Measurements from ENCODE around the gene SCIN.
A peak's percentile ranks its signal among the peaks of the same experiment; 100 is the strongest.
"Not testable (repeated sequence)": the region's sequence is repeated elsewhere in the genome, so short reads cannot be mapped to it uniquely, and the experiment has no call there.

Gene SCIN

DNA sequence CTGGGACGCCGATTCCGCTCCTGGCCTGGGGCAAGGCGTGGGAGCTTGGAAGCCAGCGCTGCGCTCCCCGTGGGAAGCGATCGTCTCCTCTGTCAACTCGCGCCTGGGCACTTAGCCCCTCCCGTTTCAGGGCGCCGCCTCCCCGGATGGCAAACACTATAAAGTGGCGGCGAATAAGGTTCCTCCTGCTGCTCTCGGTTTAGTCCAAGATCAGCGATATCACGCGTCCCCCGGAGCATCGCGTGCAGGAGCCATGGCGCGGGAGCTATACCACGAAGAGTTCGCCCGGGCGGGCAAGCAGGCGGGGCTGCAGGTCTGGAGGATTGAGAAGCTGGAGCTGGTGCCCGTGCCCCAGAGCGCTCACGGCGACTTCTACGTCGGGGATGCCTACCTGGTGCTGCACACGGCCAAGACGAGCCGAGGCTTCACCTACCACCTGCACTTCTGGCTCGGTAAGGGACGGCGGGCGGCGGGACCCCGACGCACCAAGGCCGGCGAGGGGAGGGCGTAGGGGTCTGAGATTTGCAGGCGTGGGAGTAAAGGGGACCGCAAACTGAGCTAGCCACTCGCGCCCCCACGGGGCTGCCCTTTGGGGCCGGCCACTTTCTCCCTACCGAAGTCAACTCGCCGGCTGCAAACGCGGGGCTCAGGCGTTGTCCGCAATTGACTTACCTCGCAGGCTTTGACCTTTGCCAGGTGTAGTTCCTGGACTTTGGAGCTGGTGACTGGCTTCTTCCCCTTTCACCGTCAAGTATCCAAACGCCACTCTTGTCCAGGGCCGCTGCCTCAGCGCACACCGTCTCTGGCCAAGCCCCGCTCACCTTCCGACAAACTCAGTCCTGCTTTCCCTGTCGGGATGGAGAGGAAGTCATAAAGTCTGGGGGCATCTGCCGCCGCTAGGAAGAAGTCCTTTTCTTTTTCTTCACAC is at the start of gene SCIN:
SCIN (plus strand) TSS at position 187 of the 928 bp plus-strand sequence; CDS start at position 254, 67 bp downstream.
- peak; percentile 10 for DNase-seq (ENCODE audit: low read depth)
- TF ChIP-seq, protein P1, sequence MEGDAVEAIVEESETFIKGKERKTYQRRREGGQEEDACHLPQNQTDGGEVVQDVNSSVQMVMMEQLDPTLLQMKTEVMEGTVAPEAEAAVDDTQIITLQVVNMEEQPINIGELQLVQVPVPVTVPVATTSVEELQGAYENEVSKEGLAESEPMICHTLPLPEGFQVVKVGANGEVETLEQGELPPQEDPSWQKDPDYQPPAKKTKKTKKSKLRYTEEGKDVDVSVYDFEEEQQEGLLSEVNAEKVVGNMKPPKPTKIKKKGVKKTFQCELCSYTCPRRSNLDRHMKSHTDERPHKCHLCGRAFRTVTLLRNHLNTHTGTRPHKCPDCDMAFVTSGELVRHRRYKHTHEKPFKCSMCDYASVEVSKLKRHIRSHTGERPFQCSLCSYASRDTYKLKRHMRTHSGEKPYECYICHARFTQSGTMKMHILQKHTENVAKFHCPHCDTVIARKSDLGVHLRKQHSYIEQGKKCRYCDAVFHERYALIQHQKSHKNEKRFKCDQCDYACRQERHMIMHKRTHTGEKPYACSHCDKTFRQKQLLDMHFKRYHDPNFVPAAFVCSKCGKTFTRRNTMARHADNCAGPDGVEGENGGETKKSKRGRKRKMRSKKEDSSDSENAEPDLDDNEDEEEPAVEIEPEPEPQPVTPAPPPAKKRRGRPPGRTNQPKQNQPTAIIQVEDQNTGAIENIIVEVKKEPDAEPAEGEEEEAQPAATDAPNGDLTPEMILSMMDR (conservative IDR thresholded peaks at IDR 0.05; ENCODE audit: control insufficient read depth, insufficient read depth, low read depth, low read length): no peak
- H3K4me3 ChIP-seq (ENCODE audit: control insufficient read depth, low read depth, low read length): peak within 1 kb of the TSS; percentile 37

DNA sequence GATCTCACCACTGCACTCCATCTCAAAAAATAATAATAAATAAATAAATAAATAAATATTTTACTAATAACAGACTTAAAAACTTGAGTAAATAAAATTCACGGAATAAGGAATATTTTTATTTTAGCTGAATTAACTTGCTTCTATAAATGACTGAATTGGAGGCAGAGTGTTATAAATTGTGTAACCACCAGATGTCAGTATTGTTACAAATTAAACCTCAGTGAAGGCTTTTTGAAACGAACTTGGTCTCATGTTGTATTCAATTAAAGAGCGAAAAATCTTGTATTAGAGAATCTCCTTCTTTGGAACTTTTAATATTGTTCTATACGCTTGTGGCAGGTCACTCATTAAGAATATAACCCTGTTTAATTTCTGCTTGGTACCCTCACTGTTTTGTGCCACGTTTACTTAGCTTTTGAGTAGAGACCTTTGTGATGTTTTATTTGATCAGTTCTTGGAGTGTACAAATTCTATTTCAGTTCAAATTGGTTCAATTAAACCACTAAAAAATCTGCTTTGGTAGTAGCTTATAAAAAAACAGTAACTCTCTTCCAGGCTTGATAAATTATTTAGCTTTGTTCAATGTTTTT is 45.6 kb upstream of the SCIN start:
- peak; percentile 72 for DNase-seq (ENCODE audit: low read depth)
- TF ChIP-seq, protein P1 (conservative IDR thresholded peaks at IDR 0.05; ENCODE audit: control insufficient read depth, insufficient read depth, low read depth, low read length): peak; percentile 52
- H3K4me3 ChIP-seq (ENCODE audit: control insufficient read depth, low read depth, low read length): no peak overlapping the region

DNA sequence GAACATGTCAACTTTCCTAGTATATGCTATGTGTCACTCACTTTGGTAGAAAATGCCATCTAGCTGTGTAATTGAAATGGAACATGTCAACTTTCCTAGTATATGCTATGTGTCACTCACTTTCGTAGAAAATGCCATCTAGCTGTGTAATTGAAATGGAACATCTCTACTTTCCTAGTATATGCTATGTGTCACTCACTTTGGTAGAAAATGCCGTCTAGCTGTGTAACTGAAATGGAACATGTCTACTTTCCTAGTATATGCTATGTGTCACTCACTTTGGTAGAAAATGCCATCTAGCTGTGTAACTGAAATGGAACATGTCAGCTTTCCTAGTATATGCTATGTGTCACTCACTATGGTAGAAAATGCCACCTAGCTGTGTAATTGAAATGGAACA is 43.8 kb upstream of the SCIN start:
- DNase-seq (ENCODE audit: low read depth); H3K4me3 ChIP-seq (ENCODE audit: control insufficient read depth, low read depth, low read length): not testable (repeated sequence)

DNA sequence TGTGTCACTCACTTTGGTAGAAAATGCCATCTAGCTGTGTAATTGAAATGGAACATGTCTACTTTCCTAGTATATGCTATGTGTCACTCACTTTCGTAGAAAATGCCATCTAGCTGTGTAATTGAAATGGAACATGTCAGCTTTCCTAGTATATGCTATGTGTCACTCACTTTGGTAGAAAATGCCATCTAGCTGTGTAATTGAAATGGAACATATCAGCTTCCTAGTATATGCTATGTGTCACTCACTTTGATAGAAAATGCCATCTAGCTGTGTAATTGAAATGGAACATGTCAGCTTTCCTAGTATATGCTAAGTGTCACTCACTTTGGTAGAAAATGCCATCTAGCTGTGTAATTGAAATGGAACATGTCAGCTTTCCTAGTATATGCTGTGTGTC is 42.9 kb upstream of the SCIN start:
- not testable (repeated sequence) for H3K4me3 ChIP-seq (ENCODE audit: control insufficient read depth, low read depth, low read length); DNase-seq (ENCODE audit: low read depth)

DNA sequence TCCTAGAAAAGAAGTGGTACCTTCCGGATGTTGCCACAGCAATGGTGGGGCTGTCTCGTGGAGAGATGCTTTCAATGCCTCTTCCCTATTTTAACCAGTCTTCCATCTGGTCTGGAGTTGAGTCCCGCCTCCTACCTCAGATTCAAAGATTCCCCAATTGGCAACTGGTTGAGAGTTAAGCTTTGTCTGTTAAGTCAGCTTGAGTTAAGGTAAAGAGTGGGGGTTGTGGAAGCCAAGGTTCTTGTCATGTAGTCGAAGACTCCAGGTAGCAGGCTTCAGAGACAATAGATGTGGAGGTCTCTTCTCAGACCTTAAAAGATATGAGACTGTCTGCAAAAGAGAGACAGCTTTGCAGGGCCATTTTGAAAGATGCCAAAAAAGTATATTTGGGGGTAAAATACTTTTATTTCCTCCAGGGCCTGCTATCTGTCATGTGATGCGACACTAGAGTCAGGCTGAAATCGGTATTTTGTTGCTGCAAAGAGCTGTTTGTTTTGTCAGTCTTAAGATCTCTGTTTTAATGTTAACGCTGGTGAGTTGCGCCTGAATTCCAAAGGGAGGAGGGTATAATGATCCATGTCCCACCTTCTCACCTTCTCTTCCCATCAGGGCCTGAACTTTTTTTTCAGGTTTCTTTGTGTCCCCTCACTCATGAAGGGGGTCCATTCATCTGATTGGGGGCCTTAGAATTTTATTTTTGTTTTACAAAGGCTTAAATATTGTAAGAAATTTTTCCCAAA is 40.4 kb upstream of the SCIN start:
- DNase-seq (ENCODE audit: low read depth): no peak
- H3K4me3 ChIP-seq (ENCODE audit: control insufficient read depth, low read depth, low read length): no peak overlapping the region
- TF ChIP-seq, protein P1 (conservative IDR thresholded peaks at IDR 0.05; ENCODE audit: control insufficient read depth, insufficient read depth, low read depth, low read length): no peak

DNA sequence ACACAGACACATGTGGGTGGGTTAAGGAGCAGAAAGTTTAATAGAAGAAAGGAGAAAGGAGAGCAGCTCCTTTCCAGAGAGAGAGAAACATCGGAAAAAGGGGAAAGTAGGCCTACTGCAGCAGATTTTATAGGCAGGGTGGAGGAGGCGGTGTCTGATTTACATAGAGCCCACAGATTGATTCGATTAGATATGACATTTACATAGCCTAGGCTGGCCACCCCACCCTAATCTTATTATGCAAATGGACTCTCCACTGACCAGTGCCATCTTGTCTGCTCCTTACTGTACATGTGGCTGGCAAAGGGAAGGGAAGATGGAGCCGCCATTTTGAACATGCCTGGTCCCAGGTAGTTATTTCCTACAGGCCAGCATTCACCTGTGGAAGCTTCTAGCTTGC is 38.7 kb upstream of the SCIN start:
- no peak overlapping the region for H3K4me3 ChIP-seq (ENCODE audit: control insufficient read depth, low read depth, low read length)
- TF ChIP-seq, protein P1 (conservative IDR thresholded peaks at IDR 0.05; ENCODE audit: control insufficient read depth, insufficient read depth, low read depth, low read length): no peak
- no peak for DNase-seq (ENCODE audit: low read depth)

DNA sequence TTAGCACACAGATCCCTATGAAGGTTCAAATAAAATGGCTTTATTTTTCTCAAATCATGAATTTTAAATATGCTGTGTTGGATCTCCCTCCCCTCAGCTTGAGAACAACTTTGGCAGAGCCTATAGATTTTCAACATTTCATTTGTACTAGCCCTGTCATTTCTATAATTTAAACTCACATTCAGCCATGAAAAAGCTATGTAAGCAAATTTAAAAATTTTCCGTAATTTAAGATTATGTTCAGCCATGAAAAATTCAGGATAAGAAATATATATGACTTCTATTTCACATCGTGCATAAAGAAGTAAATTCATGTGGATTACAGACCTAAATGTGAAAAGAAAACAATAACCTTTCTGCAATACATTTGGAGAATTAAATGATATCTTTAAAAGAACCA is 36.5 kb upstream of the SCIN start:
- no peak for DNase-seq (ENCODE audit: low read depth)
- TF ChIP-seq, protein P1 (conservative IDR thresholded peaks at IDR 0.05; ENCODE audit: control insufficient read depth, insufficient read depth, low read depth, low read length): no peak

More for the DNA sequence above, 36.5 kb upstream of the SCIN start:
- no peak overlapping the region for H3K4me3 ChIP-seq (ENCODE audit: control insufficient read depth, low read depth, low read length)

Data from fibroblast of mammary gland (primary cell).